HUES64 (cell line): ENCODE data around the gene HRH2.

Source experiments
- H3K27ac ChIP-seq: 2 replicates; pipeline ENCODE4 v1.7.0; 2013; ENCODE audit warnings: low read depth, low read length, inconsistent platforms
- H3K27me3 ChIP-seq: 2 replicates; pipeline ENCODE4 v1.6.1; 2013; ENCODE audit warnings: mild to moderate bottlenecking, low read length; ENCODE audit not compliant: insufficient read depth
- H3K36me3 ChIP-seq: 2 replicates; pipeline ENCODE4 v1.6.1; 2013; ENCODE audit warnings: mild to moderate bottlenecking, low read length; ENCODE audit not compliant: insufficient read depth
- H3K4me1 ChIP-seq: 2 replicates; pipeline ENCODE4 v1.6.1; 2013; ENCODE audit warnings: mild to moderate bottlenecking, low read length, moderate library complexity; ENCODE audit not compliant: insufficient read depth
- H3K4me3 ChIP-seq: 2 replicates; pipeline ENCODE4 v1.5.1; 2013; ENCODE audit warnings: mild to moderate bottlenecking, low read length, moderate library complexity
- H3K9ac ChIP-seq: 2 replicates; pipeline ENCODE4 v1.6.1; 2013; ENCODE audit warnings: mild to moderate bottlenecking, low read depth, low read length
- H3K9me3 ChIP-seq: 2 replicates; pipeline ENCODE4 v1.6.1; 2013; ENCODE audit warnings: low read depth, low read length; ENCODE audit not compliant: insufficient read depth
- WGBS: fragments of 150-250, 120-280 bp; methylation state at CpG from one replicate; pipeline ENCODE4 v1.1.7; 2013; ENCODE audit warnings: missing lambda C conversion rate; 5-methylcytosine and 5-hydroxymethylcytosine counted together

The HRH2 gene

GRCh38 chr5:175685701-175686350 is 28.0 kb downstream of the HRH2 start:
- no peaks in the 10 kb centered on the region for H3K9me3 ChIP-seq
- H3K9ac ChIP-seq, result no peak overlapping the region
- H3K27me3 ChIP-seq, result no peaks in the 10 kb centered on the region
- H3K36me3 ChIP-seq, result peaks cover 8% of the 10 kb centered on the region; the same call in 1 of the 2 replicates
- H3K4me1 ChIP-seq, result peaks cover 3% of the 10 kb centered on the region; the same call in 1 of the 2 replicates
- no peak overlapping the region for H3K27ac ChIP-seq
- H3K4me3 ChIP-seq, result no peak overlapping the region
- WGBS, result 95% methylated on average over 12 of the region's 12 CpGs

- Histone ChIP-seq H3K4me1 (peaks cover 8% of the 10 kb centered on the region; the same call in 1 of the 2 replicates), H3K27ac (no peak overlapping the region), H3K4me3 (no peak overlapping the region), H3K9me3 (no peaks in the 10 kb centered on the region), H3K36me3 (peaks cover 8% of the 10 kb centered on the region; the same call in 1 of the 2 replicates), H3K27me3 (no peaks in the 10 kb centered on the region), H3K9ac (no peak overlapping the region)
- 85% methylated on average over 6 of the region's 6 CpGs for WGBS
Observed at GRCh38 chr5:175686396-175686795, 28.5 kb downstream of the HRH2 start.

GRCh38 chr5:175686826-175687225 is 29.0 kb downstream of the HRH2 start:
- Histone ChIP-seq H3K27ac (no peak overlapping the region), H3K27me3 (no peaks in the 10 kb centered on the region), H3K36me3 (peaks cover 8% of the 10 kb centered on the region; the same call in 1 of the 2 replicates), H3K9ac (no peak overlapping the region), H3K9me3 (no peaks in the 10 kb centered on the region), H3K4me3 (no peak overlapping the region), H3K4me1 (peaks cover 9% of the 10 kb centered on the region; the same call in 1 of the 2 replicates)
- 94% methylated on average over 9 of the region's 9 CpGs for WGBS

- Histone ChIP-seq H3K27me3 (no peaks in the 10 kb centered on the region), H3K36me3 (peaks cover 8% of the 10 kb centered on the region; the same call in 1 of the 2 replicates), H3K4me1 (peaks cover 9% of the 10 kb centered on the region; the same call in 1 of the 2 replicates), H3K4me3 (no peak overlapping the region), H3K27ac (no peak overlapping the region), H3K9ac (no peak overlapping the region), H3K9me3 (no peaks in the 10 kb centered on the region)
- 93% methylated on average over 14 of the region's 14 CpGs for WGBS
Observed at GRCh38 chr5:175687231-175687701, 29.4 kb downstream of the HRH2 start.

GRCh38 chr5:175688352-175689146 is 30.7 kb downstream of the HRH2 start:
- H3K27ac ChIP-seq, result peak overlapping the region; percentile 13; the same call in 1 of the 2 replicates
- H3K9me3 ChIP-seq, result no peaks in the 10 kb centered on the region
- H3K4me3 ChIP-seq, result no peak overlapping the region
- H3K27me3 ChIP-seq, result no peaks in the 10 kb centered on the region
- no peak overlapping the region for H3K9ac ChIP-seq
- 71% methylated on average over 12 of the region's 12 CpGs for WGBS
- H3K4me1 ChIP-seq, result peaks cover 9% of the 10 kb centered on the region; the same call in 1 of the 2 replicates
- H3K36me3 ChIP-seq, result peaks cover 5% of the 10 kb centered on the region; the same call in 1 of the 2 replicates

GRCh38 chr5:175689147-175689991 is 31.5 kb downstream of the HRH2 start:
- no peaks in the 10 kb centered on the region for H3K9me3 ChIP-seq
- H3K27me3 ChIP-seq, result no peaks in the 10 kb centered on the region
- H3K27ac ChIP-seq, result no peak overlapping the region
- H3K9ac ChIP-seq, result no peak overlapping the region
- peaks cover 9% of the 10 kb centered on the region; the same call in 1 of the 2 replicates for H3K4me1 ChIP-seq
- no peaks in the 10 kb centered on the region for H3K36me3 ChIP-seq
- 91% methylated on average over 9 of the region's 9 CpGs for WGBS
- H3K4me3 ChIP-seq, result no peak overlapping the region

GRCh38 chr5:175690025-175690424 is 32.2 kb downstream of the HRH2 start:
- Histone ChIP-seq H3K27me3 (no peaks in the 10 kb centered on the region), H3K27ac (no peak overlapping the region)

GRCh38 chr5:175690586-175690985 is 32.7 kb downstream of the HRH2 start:
- Histone ChIP-seq H3K36me3 (no peaks in the 10 kb centered on the region), H3K27me3 (no peaks in the 10 kb centered on the region), H3K9me3 (no peaks in the 10 kb centered on the region), H3K4me1 (peaks cover 9% of the 10 kb centered on the region; the same call in 1 of the 2 replicates), H3K4me3 (no peak overlapping the region), H3K9ac (no peak overlapping the region), H3K27ac (no peak overlapping the region)
- 88% methylated on average over 10 of the region's 11 CpGs for WGBS

More at GRCh38 chr5:175690025-175690424, 32.2 kb downstream of the HRH2 start:
- Histone ChIP-seq H3K4me3 (no peak overlapping the region), H3K9me3 (no peaks in the 10 kb centered on the region), H3K36me3 (no peaks in the 10 kb centered on the region), H3K9ac (no peak overlapping the region), H3K4me1 (peaks cover 9% of the 10 kb centered on the region; the same call in 1 of the 2 replicates)
- WGBS, result 84% methylated on average over 5 of the region's 5 CpGs

GRCh38 chr5:175691761-175692160 is 33.9 kb downstream of the HRH2 start:
- no peaks in the 10 kb centered on the region for H3K27me3 ChIP-seq

GRCh38 chr5:175692235-175692995 is 34.5 kb downstream of the HRH2 start:
- Histone ChIP-seq H3K4me1 (peaks cover 13% of the 10 kb centered on the region), H3K27ac (no peak overlapping the region), H3K4me3 (no peak overlapping the region), H3K27me3 (no peaks in the 10 kb centered on the region), H3K36me3 (no peaks in the 10 kb centered on the region), H3K9ac (no peak overlapping the region), H3K9me3 (no peaks in the 10 kb centered on the region)
- 95% methylated on average over 16 of the region's 16 CpGs for WGBS

More at GRCh38 chr5:175691761-175692160, 33.9 kb downstream of the HRH2 start:
- Histone ChIP-seq H3K4me3 (no peak overlapping the region), H3K9ac (no peak overlapping the region), H3K36me3 (no peaks in the 10 kb centered on the region), H3K9me3 (no peaks in the 10 kb centered on the region), H3K4me1 (peaks cover 13% of the 10 kb centered on the region), H3K27ac (no peak overlapping the region)
- 91% methylated on average over 5 of the region's 5 CpGs for WGBS
